ENCODE results near the gene CFAP54.
"Not testable (repeated sequence)": the region's sequence is repeated elsewhere in the genome, so short reads cannot be mapped to it uniquely, and the experiment has no call there.

The CFAP54 gene

DNA sequence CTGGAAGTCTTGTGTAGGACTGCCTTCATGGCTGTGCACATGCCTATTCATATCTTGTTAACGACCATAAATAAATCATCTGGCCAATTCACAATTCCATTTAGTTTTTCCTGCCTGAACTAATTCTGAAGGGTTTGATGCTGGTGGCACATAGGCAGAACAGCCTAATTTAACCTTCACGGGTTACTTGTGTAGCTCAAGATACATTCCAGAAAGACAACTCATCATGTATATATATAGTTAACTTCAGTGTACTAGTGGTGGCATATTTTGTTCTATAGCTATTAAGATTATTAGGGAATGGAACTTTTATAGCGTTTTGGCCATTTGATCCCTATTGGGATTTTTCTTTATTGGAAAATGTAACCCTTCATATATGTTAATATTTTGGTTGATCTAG is 31.4 kb downstream of the CFAP54 start:
- DNase-seq: no peak

DNA sequence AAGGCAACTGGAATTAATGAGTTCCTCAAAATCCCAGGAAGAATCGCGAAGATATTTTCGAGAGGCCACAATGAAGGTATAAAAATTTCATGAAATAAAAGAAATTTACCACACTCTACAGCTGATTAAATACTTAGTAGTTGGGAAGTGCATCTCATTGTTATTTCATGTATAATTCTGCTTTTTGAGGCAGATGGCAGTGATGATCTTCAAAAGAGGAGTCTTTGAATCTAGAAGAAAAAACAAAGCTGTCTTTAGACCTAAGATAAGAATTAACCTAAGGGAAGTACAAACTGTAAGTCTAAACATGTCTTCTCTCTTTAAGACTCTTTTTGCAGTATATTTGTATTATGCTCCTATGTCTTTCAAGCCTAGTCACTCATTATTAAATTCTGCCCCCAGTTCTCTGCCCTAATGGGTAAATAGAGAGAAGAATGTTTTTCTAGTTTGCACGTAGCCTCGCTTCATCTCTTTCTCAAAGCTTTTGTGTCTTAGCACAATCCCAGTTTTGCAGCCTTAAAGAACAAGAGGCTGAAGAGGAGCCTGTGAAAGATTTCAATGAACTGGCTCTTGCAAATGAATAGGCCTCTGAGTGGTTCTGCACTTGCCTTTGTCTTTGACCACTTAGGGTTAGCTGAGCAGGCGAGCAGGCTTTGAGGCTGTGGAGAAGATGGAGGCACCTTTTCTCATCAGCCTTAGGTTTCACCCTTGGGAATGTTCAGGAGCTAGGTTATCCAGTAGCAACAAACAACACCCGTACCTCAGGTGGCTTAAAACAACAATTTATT is 32.7 kb downstream of the CFAP54 start:
- no peak for DNase-seq

DNA sequence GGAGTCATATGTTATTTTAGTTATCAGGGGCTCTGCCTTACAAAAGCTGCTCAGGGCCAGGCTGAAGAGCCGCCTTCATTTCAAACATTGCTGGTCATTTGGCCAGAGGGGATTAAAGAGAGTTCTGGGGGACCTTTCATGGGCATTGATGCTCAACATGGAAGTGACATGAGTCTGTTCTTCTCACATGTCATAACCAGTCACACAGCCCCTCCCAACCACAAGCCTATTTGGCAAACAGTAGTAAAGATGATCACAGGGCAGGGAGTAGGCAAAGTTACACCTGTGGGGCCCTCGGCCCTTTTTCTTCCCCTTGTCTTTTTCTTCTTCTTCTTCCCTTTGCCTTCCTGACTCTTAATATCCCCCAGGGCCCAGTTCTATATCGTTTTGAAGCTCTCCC is 33.3 kb downstream of the CFAP54 start:
- no peak for DNase-seq

DNA sequence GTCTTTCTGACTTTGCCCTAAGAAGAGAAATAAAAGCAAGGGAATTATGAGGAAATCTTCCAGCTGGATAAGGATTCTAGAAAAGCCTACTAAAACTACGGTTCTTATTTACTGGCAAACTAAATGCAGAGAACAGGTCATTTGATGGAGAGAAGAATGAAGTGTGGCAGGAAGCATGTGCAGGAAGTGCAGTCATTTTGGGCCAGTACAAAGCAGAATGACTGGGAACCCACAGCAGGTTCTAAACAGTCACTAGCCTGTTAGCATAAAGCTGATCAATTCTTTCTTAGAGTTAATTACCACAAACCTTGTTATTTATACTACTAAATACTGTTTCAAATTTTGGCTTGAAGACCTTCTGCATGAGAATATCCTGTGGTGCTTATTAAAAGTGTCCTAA is 36.7 kb downstream of the CFAP54 start:
- DNase-seq: no peak

DNA sequence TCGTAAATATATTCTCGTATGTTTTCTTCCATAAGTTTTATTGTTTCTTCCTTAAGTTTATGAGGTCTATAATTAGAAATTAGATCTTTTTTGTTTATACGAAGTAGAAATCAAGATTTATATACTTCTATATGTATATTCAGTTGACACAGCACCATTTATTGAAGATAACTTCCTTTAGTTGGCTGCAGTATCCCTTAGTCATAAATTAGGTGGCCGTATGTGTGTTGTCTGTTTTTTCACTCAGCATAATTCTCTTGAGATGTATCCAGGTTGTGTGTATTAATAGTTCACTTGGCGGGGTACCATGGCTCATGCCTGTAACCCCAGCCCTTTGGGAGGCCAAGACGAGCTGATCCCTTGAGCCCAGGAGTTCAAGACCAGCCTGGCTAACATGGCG is 40.5 kb downstream of the CFAP54 start:
- no peak for DNase-seq

DNA sequence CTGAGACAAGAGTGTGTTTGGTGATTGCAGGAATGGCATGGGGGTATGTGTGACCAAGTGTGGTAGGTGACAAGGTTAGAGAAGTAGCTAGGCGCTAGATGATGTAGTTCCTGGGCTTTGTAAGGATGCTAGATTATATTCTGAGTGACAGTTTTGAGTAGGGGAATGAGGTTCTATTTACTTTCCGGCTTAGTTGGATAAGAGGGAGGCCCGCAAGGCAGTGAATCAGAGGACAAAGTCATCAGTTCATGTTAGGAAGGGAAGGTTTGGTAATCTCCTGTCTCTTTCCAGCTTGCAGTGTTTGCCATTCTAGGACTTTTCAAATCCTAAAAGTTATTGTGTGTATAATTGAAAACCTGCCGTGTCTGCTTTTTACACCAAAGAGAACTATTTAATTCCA is 45.0 kb downstream of the CFAP54 start:
- DNase-seq: no peak

DNA sequence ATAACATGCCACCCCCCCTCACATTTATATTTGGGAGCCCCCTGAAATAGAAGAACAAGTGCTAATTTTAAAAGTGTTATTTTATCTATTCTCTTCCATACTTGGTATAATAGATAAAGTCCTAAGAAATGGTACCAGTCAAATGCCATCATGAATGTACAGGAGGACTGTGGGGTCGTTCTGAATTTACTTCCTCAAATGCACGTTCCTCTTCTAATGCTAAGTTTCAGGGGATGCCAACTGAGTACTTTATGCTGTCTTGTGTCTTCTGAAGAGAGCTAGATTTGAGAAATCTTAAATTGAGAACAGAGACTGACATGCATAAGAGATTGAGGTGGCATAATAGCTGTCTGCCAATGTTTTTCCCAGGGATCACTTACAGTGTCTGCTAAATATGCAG is 59.0 kb downstream of the CFAP54 start:
- no peak for DNase-seq

DNA sequence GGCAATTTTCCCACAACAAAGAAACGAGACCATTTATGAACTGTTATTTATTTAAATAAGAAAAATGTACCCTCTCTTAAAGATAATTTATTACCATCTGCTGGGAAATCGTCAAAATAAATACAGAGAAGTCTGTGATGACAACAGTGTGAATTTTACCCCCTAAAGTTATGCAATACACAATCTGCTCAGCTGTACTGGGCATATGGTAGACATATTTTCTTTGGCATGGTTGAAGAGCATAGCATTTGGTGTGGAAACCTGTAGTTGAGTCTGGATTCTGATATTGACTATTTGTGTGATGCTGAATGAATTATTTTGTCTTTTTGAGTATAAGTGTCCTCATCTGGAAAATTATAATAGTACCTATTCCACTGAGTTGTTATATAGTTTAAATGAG is 60.0 kb downstream of the CFAP54 start:
- no peak for DNase-seq

DNA sequence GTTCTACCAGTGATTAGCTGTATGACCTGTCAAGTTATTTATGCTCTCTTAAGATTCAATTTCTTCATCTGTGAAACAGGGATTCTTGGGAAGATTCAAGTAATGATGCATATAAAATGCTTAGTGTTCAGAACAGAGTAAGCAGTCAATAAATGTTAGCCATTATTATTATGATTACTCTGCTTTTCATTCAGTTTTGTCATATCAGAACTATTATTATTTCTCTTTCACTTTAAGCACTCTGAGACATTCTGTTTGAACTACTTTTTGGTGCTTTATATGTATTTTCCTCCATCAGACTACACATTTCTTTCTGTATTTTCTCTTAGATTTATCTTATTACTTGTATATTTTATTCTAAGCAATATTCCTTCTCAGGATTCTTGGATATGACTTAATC is 81.2 kb downstream of the CFAP54 start:
- DNase-seq: no peak

DNA sequence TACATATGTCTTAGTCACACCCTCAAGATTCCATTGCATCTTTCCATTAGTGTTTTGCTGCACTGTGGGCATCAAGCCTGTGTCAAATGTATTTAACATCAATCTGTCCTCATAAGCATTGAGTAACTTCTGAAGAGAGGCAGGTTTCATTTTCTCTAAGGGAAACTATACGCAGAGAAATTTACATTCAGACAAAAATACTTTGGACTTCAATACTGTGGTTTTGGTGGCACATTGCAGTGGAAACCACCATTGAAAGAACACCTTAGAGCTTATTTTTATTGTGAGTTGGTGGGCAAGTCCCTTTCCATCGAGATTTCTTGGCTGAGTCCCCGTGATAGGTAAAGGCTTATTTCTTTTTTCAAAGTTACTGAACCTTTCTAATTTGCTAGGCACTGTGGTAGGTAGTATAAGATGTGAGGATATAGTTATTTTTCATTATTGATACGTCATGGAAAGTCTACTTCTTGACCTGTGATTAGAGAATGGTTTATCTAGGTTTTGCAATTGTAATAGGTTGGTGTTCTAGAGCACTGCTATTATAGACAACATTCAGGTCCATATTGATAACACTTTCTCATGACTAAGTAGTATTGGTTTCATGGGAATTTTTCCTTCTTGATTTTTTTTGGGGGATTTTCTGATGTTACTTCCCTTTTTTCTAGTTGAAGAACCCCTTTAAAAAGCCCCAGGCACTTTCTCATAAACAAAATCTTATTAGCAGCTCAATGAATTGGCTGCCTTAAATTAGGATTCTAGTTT is 81.9 kb downstream of the CFAP54 start:
- peak; percentile 5 for DNase-seq

DNA sequence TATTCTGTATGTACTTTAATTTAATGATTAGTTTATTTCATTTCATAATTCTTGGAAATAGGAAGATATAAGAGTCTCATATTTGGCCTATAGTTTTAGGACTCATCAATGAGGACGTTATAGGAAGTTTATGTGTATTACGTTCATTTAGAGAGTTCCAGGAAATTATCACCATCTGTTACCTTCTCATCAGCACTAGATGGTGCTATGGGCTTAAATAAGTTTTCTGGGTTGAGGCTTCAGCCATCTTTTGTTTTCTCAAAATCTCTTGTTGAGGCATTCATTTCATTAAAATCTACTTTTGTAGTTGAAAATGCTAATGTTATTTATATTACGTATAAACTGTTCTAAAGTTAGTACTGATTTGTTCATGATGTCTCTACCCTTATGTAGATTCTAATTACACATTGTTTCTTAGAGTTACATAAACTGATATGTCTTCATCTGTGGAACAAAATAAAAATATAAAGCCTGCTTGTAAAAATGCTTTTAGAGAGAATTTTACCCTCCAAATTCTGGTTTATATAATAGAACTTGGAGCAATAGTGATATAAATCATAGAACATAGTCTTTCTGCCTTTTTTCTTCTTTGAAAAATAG is 89.2 kb downstream of the CFAP54 start:
- no peak for DNase-seq

DNA sequence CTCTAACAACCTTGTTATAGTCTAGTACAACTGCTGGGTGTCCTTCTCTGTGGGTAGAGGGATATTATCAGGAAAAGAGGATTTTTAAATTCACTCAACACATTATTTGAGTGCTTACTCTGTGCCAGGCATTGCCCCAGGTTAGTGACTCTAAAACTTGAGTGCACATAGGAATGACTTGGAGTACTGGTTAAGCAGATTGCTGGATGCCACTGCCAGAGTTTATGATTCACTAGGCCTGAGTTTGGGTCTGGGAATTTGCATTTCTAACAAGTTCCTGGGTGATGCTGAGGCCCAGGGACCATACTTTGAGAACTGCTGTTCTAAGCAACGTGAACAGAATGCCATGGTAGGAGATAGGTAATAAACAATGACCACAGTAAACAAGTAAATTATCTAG is 96.6 kb downstream of the CFAP54 start:
- DNase-seq: no peak

DNA sequence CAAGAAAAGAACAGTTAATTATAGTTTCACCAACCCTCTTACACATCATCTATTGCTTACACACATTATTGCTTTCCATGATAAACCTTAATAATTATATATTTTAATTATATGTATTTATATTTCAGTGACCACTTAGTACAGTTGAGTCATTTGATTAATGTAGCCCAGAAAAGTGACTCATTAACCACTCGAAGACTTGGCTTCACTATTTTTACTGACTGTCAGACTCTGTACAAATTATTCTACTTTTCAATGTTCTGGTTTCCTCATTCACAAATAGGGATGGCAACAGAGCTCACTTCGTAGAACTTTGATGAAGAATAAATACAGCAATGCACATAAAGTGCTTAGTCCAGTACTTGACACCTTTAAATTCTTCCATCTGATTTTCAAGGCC is 98.3 kb downstream of the CFAP54 start:
- DNase-seq: no peak

DNA sequence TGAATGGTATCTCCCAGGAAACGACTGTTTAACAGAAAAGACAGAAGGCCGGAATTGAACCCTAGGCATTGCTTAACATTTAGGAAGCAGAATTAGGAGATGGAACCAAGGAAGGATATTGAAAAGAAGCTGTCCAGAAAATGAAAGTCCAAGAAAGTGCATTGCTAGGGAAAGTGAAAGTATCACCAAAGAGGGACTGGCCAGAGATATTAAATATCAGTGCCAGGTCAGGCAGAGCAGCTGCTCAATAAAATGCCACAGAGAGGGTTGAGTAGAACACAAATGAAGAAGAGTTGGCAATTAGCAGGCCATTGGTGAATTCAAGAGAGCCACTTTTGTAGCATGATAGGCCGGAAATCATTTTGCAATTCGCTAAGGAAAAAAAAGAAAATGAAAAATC is 101.6 kb downstream of the CFAP54 start:
- DNase-seq: no peak

DNA sequence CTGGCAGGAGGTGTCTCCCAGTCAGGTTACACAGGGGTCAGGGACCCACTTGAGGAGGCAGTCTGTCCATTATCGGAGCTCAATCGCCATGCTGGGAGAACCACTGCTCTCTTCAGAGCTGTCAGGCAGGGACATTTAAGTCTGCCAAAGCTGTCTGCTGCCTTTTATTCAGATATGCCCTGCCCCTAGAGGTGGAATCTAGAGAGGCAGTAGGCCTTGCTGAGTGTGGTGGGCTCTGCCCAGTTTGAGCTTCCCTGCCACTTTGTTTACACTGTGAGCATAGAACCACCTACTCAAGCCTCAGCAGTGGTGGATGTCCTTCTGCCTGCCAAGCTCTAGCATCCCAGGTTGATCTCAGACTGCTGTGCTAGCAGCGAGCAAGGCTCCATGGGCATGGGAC is 115.0 kb downstream of the CFAP54 start:
- DNase-seq: not testable (repeated sequence)

DNA sequence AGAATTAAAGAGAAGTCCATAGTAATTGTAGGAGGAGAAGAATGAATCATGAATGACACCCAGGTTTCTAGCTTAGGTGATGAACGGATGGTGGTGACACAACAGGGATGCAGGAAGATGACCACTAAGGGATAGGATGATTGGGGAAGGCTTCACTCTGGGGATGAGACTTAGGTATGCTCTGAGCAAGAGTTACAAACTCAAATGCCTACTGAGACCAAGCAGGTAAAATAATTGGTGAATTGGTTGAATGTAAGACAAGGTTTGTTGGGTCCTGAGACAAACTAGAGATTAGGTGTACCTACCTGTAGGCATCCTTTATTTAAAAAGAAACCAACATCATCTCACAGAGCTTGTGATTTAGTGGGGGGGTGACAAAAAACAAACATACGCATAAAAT is 116.3 kb downstream of the CFAP54 start:
- no peak for DNase-seq

DNA sequence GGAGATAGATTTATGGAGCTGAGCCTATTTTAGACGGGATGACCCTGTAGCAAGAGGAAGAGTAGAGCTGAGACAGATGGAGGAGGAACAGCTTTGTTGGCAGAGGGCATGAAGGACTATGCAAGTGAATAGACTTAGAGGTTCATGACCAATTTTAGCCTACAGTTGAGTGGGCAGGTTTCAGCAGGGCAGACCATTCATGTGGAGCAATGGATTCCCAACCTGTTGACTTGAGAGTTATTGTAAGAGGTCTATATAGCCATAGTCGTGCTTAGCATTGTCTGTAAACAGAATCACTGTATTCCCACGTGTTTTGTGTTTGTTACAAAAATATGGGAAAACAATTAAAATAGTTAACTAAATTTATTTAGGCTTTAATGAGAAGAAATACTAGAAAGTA is 116.8 kb downstream of the CFAP54 start:
- DNase-seq: no peak

DNA sequence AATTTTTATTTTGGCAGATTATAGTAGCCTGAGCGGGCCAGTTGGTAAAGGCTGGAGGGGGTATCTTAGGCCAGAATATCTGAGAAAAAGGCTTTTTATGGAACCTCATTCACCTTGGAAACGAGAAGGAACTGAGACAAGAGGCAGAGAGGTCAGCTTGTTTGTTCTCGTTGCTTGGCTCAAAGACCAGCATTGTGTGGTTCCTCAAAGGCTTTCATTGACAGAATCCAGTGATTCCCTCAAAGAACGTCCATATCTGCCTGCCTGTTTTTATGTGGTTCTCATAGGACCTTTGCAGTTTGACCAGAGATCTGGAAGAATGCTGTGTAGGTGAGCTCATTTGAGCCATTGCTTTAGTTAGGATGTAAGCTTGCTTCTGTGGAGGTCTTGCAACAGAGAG is 117.3 kb downstream of the CFAP54 start:
- no peak for DNase-seq

DNA sequence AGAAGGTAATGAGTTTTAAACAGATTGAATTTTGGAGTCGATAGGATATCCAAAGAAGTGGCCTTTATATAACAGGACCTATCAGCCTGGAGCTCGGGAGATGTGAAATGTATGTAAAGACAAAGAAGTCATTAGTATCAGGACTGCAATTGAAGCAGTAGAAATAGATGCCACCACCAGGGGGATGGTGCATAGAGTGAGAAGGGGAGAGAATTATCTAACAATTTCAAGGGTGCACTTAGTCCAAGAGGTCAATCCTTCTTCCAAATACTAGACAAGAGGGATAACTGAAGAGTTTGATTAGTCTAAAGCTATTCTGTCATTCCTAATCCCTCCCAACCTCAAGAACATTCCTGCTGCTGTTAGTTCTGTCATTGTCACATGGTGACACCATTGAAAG is 127.8 kb downstream of the CFAP54 start:
- no peak for DNase-seq

DNA sequence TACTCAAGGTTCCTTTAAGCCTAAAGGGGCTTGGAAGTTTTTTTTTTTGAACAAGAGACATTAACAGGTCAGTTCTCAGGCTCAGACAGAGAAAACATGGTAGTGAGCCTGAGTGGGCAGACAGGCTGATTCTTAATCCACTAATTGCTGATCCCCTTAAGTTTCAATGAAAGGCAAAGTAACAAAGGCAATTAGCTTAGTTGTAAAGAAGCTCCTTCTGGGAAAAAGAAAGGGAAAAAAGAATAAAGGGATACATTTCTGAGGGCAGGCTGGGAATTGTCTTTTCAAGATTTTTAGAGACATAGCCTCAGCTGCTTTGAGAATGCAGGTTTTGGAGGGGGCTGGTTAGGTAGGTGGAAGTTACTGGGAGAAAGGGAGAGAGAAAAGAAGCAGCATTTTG is 133.8 kb downstream of the CFAP54 start:
- no peak for DNase-seq

DNA sequence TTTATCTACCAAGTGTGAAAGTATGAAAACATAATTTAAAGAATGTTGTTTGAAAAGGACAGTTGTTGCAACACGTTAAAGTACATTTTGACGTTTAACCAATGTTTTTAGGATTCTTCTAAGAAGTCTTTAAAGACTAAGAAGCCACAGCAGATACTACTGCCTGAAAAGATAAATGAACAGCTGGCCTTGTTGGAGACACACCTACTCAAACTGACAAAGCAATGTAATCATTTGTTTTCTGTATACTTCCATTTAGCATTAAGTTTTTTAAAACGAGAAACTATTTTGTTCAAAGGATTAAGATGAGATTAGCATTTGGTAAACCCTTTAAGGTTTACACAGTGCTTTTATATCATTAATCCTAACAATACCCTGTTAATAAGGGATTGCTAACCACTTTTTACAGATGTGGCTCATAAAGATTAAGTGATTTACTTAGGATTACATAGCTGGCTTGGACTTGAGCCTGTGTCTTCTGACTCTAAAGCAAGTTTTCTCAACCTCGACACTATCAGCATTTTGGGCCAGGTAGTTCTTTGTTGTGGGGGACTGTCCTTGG is 134.4 kb downstream of the CFAP54 start:
- DNase-seq: no peak

DNA sequence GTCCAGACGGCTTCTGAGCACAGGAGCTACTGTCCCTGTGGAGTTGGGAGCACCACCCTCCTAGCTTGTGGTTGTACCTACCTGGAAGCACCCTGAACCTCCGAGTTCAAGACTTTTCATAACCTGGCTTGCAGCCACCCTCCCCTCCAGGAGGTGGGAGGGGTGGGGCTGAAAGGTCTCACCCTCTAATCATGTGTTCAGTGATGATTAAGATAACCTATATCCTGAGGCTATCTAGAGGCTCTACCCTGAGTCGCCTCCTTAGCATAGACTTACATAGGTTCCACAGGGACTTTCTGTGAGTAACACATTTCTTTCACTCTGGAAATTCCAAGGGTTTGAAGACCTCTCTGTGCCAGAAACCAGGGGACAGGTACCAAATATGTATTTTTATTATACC is 146.5 kb downstream of the CFAP54 start:
- DNase-seq: no peak

DNA sequence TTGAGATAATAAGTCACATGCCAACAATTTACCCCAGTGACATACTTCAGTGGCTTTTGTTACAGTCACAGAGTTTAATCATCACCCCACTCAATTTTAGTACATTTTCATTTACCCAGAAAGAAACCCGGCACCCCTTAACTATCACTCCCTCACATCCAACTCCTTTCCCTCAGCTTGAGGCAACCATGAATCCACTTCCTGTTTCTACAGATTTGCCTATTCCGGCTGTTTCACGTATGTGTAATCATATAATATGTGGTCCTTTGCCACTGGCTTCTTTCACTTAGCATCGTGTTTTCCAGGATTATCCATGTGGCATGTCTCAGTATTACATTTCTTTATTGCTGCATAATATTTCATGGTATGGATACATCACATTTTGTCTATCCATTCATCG is 147.5 kb downstream of the CFAP54 start:
- no peak for DNase-seq

DNA sequence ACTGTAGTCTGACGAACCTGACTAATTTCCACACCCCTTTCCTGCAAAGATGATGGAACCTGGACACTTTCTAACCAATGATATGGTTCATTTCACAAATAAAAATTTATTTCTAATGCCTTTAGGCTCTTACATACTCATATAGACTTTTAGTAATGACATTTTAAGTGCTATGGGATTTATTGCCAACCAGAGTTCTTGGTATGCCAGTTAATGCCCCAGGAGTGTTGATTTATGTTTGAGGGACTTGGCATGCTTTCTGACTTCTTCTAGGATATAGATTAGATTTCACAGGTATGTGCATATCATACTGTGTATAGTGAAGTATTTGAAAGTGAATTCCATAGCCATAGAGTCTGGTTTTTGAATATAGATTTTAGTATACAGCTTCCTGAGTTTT is 159.5 kb downstream of the CFAP54 start:
- DNase-seq: no peak

Measured in stimulated activated CD4-positive, alpha-beta T cell treated with anti-CD3 and anti-CD28 coated beads, Interleukin-1b, Interleukin-23, amount 100 ng/mL, for 48 hours (primary cell).